Measurements from ENCODE around the gene LGSN.
"Not testable (repeated sequence)": the region's sequence is repeated elsewhere in the genome, so short reads cannot be mapped to it uniquely, and the experiment has no call there.

The LGSN gene

DNA sequence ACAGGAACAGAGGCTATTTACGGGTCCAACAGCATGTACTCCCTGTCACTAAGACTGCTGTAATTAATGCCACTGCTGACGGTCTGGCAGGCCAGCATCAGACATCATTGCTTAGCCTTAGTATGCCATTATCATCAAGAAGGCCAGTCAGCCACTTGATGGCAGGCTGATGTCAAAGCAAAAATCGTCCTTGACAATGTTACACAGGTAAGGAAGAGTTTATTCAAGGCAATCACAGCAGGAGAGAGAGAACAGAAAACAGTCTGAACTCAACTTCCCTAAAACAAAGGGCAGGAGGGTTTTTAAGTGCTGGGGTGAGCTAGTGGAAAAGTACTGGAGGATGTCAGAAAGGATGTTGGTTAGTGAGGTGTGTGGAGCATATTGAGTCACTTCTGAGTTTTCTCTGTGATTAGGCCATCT lies 83.4 kb downstream of the LGSN start:
- DNase-seq (ENCODE audit: extremely low read depth, low read depth) = no peak
- TF ChIP-seq, protein P1, sequence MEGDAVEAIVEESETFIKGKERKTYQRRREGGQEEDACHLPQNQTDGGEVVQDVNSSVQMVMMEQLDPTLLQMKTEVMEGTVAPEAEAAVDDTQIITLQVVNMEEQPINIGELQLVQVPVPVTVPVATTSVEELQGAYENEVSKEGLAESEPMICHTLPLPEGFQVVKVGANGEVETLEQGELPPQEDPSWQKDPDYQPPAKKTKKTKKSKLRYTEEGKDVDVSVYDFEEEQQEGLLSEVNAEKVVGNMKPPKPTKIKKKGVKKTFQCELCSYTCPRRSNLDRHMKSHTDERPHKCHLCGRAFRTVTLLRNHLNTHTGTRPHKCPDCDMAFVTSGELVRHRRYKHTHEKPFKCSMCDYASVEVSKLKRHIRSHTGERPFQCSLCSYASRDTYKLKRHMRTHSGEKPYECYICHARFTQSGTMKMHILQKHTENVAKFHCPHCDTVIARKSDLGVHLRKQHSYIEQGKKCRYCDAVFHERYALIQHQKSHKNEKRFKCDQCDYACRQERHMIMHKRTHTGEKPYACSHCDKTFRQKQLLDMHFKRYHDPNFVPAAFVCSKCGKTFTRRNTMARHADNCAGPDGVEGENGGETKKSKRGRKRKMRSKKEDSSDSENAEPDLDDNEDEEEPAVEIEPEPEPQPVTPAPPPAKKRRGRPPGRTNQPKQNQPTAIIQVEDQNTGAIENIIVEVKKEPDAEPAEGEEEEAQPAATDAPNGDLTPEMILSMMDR (IDR thresholded peaks at IDR 0.05; ENCODE audit: low read depth, low read length) = no peak

DNA sequence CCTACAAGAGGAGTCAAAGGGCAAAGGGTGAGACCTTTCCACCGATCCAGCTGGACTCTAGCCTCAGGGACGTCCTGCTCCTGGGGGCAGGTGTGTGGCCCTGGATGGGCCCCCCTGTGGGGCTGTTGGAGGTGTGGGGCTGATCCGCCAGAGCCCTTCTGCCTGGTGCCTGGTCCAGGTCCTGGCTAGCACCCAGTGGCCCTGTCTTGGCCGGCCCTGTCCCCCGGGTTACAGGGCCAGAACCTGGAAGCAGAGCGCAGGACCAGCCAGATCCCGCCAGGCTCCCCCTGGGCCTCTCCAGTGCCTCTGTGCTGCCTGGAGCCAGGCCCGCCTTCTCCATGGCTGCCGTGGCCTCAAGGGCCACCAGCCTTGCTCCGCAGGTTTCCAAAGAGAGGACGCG lies 89.3 kb downstream of the LGSN start:
- DNase-seq (ENCODE audit: extremely low read depth, low read depth) = not testable (repeated sequence)

DNA sequence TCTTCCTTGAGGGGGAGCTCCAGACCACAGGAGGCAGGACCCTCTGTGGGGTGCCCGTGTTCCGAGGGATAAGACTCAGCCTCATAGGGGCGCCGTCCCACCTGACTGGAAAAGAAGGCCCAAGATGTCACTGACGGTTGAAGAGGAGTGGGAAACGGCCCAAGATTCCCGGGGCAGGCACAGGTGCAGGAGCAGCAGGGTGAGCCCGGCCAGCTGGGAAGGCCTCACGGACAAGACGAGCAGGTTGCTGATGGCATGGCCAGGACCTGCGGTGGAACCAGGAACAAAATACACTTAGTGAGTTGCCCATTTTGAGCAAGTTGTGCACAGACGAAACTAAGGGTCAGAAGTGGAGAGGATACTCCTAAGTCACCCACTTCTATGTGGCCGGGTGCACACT lies 89.8 kb downstream of the LGSN start:
- DNase-seq (ENCODE audit: extremely low read depth, low read depth) = not testable (repeated sequence)

DNA sequence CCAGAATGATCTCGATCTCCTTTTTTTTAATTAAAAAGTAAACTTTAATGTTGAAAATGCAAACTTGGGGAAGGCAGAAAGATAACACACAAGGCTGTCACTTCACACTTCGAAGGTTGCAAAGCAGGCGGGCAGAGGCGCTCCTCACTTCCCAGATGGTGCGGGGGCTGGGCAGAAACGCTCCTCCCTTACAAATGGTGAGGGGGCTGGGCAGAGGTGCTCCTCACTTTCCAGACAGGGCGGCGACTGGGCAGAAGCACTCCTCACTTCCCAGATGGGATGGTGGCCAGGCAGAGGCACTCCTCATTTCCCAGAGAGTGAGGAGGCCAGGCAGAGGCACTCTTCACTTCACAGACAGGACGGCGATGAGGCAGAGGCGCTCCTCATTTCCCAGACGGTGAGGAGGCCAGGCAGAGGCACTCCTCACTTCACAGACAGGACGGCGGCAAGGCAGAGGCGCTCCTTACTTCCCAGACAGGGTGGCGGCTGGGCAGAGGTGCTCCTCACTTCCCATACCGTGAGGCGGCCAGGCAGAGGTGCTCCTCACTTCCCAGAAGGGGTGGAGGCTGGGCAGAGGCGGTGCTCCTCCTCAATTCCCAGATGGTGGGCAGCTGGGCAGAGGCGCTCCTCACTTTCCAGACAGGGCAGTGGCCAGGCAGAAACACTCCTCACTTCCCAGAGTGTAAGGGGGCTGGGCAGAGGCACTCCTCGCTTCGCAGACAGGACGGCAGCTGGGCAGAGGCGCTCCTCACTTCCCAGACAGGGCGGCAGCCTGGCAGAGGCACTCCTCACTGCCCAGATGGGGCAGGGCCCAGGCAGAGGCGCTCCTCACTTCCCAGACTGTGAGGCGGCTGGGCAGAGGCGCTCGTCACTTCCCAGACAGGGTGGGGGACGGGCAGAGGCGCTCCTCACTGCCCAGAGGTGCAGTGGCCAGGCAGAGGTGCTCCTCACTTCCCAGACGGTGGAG lies 91.6 kb downstream of the LGSN start:
- not testable (repeated sequence) for DNase-seq (ENCODE audit: extremely low read depth, low read depth)

DNA sequence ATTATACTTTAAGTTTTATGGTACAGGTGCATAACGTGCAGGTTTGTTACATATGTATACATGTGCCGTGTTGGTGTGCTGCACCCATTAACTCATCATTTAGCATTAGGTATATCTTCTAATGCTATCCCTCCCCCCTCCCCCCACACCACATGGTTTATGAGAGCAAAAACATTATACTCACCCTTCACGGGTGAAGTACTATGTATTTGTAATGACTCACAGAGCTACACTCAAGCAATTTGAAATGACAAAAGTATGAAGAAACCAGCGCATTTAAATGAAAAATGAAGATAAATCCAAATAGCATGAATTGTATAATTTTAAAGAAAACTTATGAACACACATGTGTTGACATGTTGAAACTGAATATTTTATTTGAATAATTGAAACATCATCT lies 93.8 kb downstream of the LGSN start:
- not testable (repeated sequence) for DNase-seq (ENCODE audit: extremely low read depth, low read depth)
